Astrocyte (in vitro differentiated cells and primary cell): ENCODE results near the gene RPUSD1. TPM values are rescaled to one million over a fixed set of nuclear protein-coding genes. Genes with fewer than 3 reads are reported as not detected.

Source experiments
- DNase-seq: peaks from one replicate; pipeline ENCODE4 v3.0.0-alpha.2; 2010; ENCODE audit warnings: low read depth
- FAIRE-seq: peaks from 2 replicates; lab custom pipeline; 2011; peaks lifted over from hg19 to GRCh38; lab: Jason Lieb, UNC
- H2AFZ ChIP-seq: 2 replicates; pipeline ENCODE4 v1.6.0; 2012; ENCODE audit warnings: low read depth, low read length, inconsistent platforms
- H3K27ac ChIP-seq: 2 replicates; pipeline ENCODE4 v1.5.1; 2011; ENCODE audit warnings: low read depth, low read length, inconsistent platforms
- H3K27me3 ChIP-seq: 2 replicates; pipeline ENCODE4 v1.6.0; 2011; ENCODE audit warnings: low read length, inconsistent platforms; ENCODE audit not compliant: insufficient read depth
- H3K36me3 ChIP-seq: 2 replicates; pipeline ENCODE4 v1.5.1; 2011; ENCODE audit warnings: low read length, inconsistent platforms; ENCODE audit not compliant: insufficient read depth
- H3K4me1 ChIP-seq: 2 replicates; pipeline ENCODE4 v1.5.1; 2011; ENCODE audit warnings: low read length, inconsistent platforms; ENCODE audit not compliant: insufficient read depth
- H3K4me2 ChIP-seq: 2 replicates; pipeline ENCODE4 v1.6.0; 2012; ENCODE audit warnings: low read length, inconsistent platforms
- H3K4me3 ChIP-seq: 2 replicates; pipeline ENCODE4 v1.5.1; 2011; ENCODE audit warnings: low read depth, mild to moderate bottlenecking, low read length, inconsistent platforms; ENCODE audit not compliant: insufficient read depth
- H3K79me2 ChIP-seq: 2 replicates; pipeline ENCODE4 v1.6.0; 2012; ENCODE audit warnings: mild to moderate bottlenecking, low read length, inconsistent platforms; ENCODE audit not compliant: insufficient read depth
- H3K9ac ChIP-seq: 2 replicates; pipeline ENCODE4 v1.6.0; 2012; ENCODE audit warnings: mild to moderate bottlenecking, low read length, inconsistent platforms
- H3K9me3 ChIP-seq: 2 replicates; pipeline ENCODE4 v1.5.1; 2012; ENCODE audit warnings: low read depth, mild to moderate bottlenecking, low read length, inconsistent platforms; ENCODE audit not compliant: insufficient read depth
- H4K20me1 ChIP-seq: 2 replicates; pipeline ENCODE4 v1.6.0; 2012; ENCODE audit warnings: low read length, inconsistent platforms; ENCODE audit not compliant: insufficient read depth
- H3K27ac Mint-ChIP-seq: one replicate; pipeline ENCODE4 v1.8.0; 2021; ENCODE audit warnings: mild to moderate bottlenecking, mixed read lengths; ENCODE audit not compliant: unreplicated experiment
- H3K27me3 Mint-ChIP-seq: one replicate; pipeline ENCODE4 v1.8.0; 2021; ENCODE audit warnings: low read depth, mixed read lengths; ENCODE audit not compliant: unreplicated experiment
- H3K36me3 Mint-ChIP-seq: one replicate; pipeline ENCODE4 v1.8.0; 2021; ENCODE audit warnings: low read depth, mixed read lengths; ENCODE audit not compliant: unreplicated experiment
- H3K4me1 Mint-ChIP-seq: one replicate; pipeline ENCODE4 v1.8.0; 2021; ENCODE audit warnings: low read depth, mixed read lengths; ENCODE audit not compliant: unreplicated experiment
- H3K4me3 Mint-ChIP-seq: one replicate; pipeline ENCODE4 v1.8.0; 2021; ENCODE audit warnings: mild to moderate bottlenecking, moderate library complexity, mixed read lengths; ENCODE audit not compliant: unreplicated experiment
- H3K9me3 Mint-ChIP-seq: one replicate; pipeline ENCODE4 v1.8.0; 2021; ENCODE audit warnings: mild to moderate bottlenecking, mixed read lengths; ENCODE audit not compliant: unreplicated experiment
- CTCF ChIP-seq: IDR thresholded peaks from 2 replicates; pipeline ENCODE4 v1.5.1; 2011; ENCODE audit warnings: low read depth, mild to moderate bottlenecking, inconsistent platforms, low read length, moderate library complexity; ENCODE audit not compliant: insufficient read depth
- EZH2 ChIP-seq: IDR thresholded peaks from 2 replicates; pipeline ENCODE4 v1.6.1; 2012; ENCODE audit warnings: mild to moderate bottlenecking, low read length, inconsistent platforms; ENCODE audit not compliant: insufficient read depth
- total RNA-seq: library from RNA; stranded (reverse); gene quantifications from 2 replicates; pipeline ENCODE4 v1.2.1, GENCODE V29; 2021

RPUSD1 gene
- total RNA-seq, 1 donor from 2014 or later, result 28.8 TPM

GRCh38 chr16:793414-793813 lies 5.2 kb upstream of the RPUSD1 start:
- H3K27me3 ChIP-seq, result no peaks in the 10 kb centered on the region
- peaks cover 4% of the 10 kb centered on the region for H3K4me1 ChIP-seq
- H3K9me3 Mint-ChIP-seq, result no peaks in the 10 kb centered on the region
- H3K36me3 Mint-ChIP-seq, result peaks cover 10% of the 10 kb centered on the region
- H3K9ac ChIP-seq, result no peak overlapping the region
- no peaks in the 10 kb centered on the region for H3K36me3 ChIP-seq
- TF ChIP-seq CTCF, result no peak
- TF ChIP-seq EZH2, result no peak
- no peak overlapping the region for H2AFZ ChIP-seq
- H3K27me3 Mint-ChIP-seq, result no peaks in the 10 kb centered on the region
- no peak overlapping the region for H3K4me2 ChIP-seq
- peaks cover 4% of the 10 kb centered on the region for H4K20me1 ChIP-seq
- H3K27ac ChIP-seq, result no peak overlapping the region
- DNase-seq (no peak), FAIRE-seq (no peak)
- H3K27ac Mint-ChIP-seq, result no peak overlapping the region
- H3K4me3 Mint-ChIP-seq, result no peak overlapping the region
- H3K79me2 ChIP-seq, result peaks cover 20% of the 10 kb centered on the region
- H3K9me3 ChIP-seq, result no peaks in the 10 kb centered on the region
- no peak overlapping the region for H3K4me3 ChIP-seq
- H3K4me1 Mint-ChIP-seq, result no peaks in the 10 kb centered on the region

GRCh38 chr16:792221-792995 lies 4.2 kb upstream of the RPUSD1 start:
- Histone ChIP-seq H3K27ac (no peak overlapping the region), H3K79me2 (peaks cover 28% of the 10 kb centered on the region), H3K36me3 (no peaks in the 10 kb centered on the region), H3K4me2 (no peak overlapping the region), H3K4me1 (peaks cover 9% of the 10 kb centered on the region), H3K4me3 (no peak overlapping the region), H4K20me1 (peaks cover 9% of the 10 kb centered on the region), H3K27me3 (no peaks in the 10 kb centered on the region), H3K9me3 (no peaks in the 10 kb centered on the region), H3K9ac (no peak overlapping the region), H2AFZ (no peak overlapping the region)
- no peak for FAIRE-seq
- H3K27ac Mint-ChIP-seq, result no peak overlapping the region
- no peak overlapping the region for H3K4me3 Mint-ChIP-seq
- peaks cover 7% of the 10 kb centered on the region for H3K36me3 Mint-ChIP-seq
- no peaks in the 10 kb centered on the region for H3K27me3 Mint-ChIP-seq
- no peaks in the 10 kb centered on the region for H3K4me1 Mint-ChIP-seq
- TF ChIP-seq CTCF, result no peak
- H3K9me3 Mint-ChIP-seq, result no peaks in the 10 kb centered on the region
- DNase-seq, result no peak

GRCh38 chr16:791131-791530 lies 3.0 kb upstream of the RPUSD1 start:
- H3K4me1 Mint-ChIP-seq, result no peaks in the 10 kb centered on the region
- H3K9me3 Mint-ChIP-seq, result no peaks in the 10 kb centered on the region
- H3K4me3 Mint-ChIP-seq, result no peak overlapping the region
- no peak overlapping the region for H2AFZ ChIP-seq
- H3K9me3 ChIP-seq, result no peaks in the 10 kb centered on the region
- FAIRE-seq (no peak), DNase-seq (no peak)
- peaks cover 20% of the 10 kb centered on the region for H4K20me1 ChIP-seq
- H3K4me3 ChIP-seq, result no peak overlapping the region
- H3K36me3 ChIP-seq, result no peaks in the 10 kb centered on the region
- peaks cover 7% of the 10 kb centered on the region for H3K36me3 Mint-ChIP-seq
- H3K27ac Mint-ChIP-seq, result no peak overlapping the region
- H3K9ac ChIP-seq, result no peak overlapping the region
- H3K27me3 ChIP-seq, result no peaks in the 10 kb centered on the region
- TF ChIP-seq EZH2 (no peak), CTCF (no peak)
- peaks cover 16% of the 10 kb centered on the region for H3K4me1 ChIP-seq
- no peak overlapping the region for H3K4me2 ChIP-seq
- H3K27ac ChIP-seq, result no peak overlapping the region
- H3K27me3 Mint-ChIP-seq, result no peaks in the 10 kb centered on the region
- H3K79me2 ChIP-seq, result peaks cover 40% of the 10 kb centered on the region
